Endothelial cell of umbilical vein (primary cell): ENCODE measurements around the gene JAKMIP1. TPM values are rescaled to one million over a fixed set of nuclear protein-coding genes. Genes with fewer than 3 reads are reported as not detected.

ENCODE experiments used
- BruUV-seq: library from RNA; stranded (reverse); fragments of 400-500 nt; replicated peaks from 2 replicates; lab custom pipeline; 2021; lab: Mats Ljungman, UMichigan
- CTCF ChIA-PET: fragments of 300-600, 350-600 bp; sonication (Branson Sonifier 250); formaldehyde crosslinking; loops from one replicate; lab custom pipeline; 2021; ENCODE audit warnings: antibody characterized with exemption, inconsistent platforms; lab: Charles Lee
- POLR2A ChIA-PET: fragments of 300-600, 350-600 bp; sonication (Branson Sonifier 250); formaldehyde crosslinking; loops from one replicate; lab custom pipeline; 2021; ENCODE audit warnings: antibody characterized with exemption, inconsistent platforms; lab: Charles Lee
- DNase-seq: peaks from one replicate; pipeline ENCODE4 v3.0.0-alpha.2; 2011; ENCODE audit warnings: low read depth, low spot score
- FAIRE-seq: peaks from 2 replicates; lab custom pipeline; 2011; peaks lifted over from hg19 to GRCh38; lab: Jason Lieb, UNC
- H2AFZ ChIP-seq: 2 replicates; pipeline ENCODE4 v1.6.0; 2012; ENCODE audit warnings: low read depth, low read length, control low read depth, inconsistent platforms
- H3K27ac ChIP-seq: 2 replicates; pipeline ENCODE4 v1.5.1; 2011; ENCODE audit warnings: low read depth, mild to moderate bottlenecking, control low read depth, low read length, moderate library complexity; ENCODE audit not compliant: insufficient read depth
- H3K27me3 ChIP-seq, 2 experiments: 2 replicates each; pipeline versions ENCODE4 v1.6.0 to v1.6.1; 2011; ENCODE audit warnings: low read length in 2 of 2, mixed read lengths in 1 of 2; ENCODE audit not compliant: control insufficient read depth in 2 of 2, insufficient read depth in 2 of 2
- H3K36me3 ChIP-seq, 2 experiments: 2 replicates in 1 of 2; 3 replicates in 1 of 2; pipeline ENCODE4 v1.5.1; 2011; ENCODE audit warnings: low read length in 2 of 2, mild to moderate bottlenecking in 1 of 2, moderate library complexity in 1 of 2; ENCODE audit not compliant: control insufficient read depth in 2 of 2, insufficient read depth in 2 of 2; ENCODE audit errors: extremely low read depth in 1 of 2
- H3K4me1 ChIP-seq: 3 replicates; pipeline ENCODE4 v1.5.1; 2011; ENCODE audit warnings: mild to moderate bottlenecking, low read length; ENCODE audit not compliant: control insufficient read depth, insufficient read depth; ENCODE audit errors: extremely low read depth
- H3K4me2 ChIP-seq: 2 replicates; pipeline ENCODE4 v1.6.1; 2011; ENCODE audit warnings: low read length, control low read depth, mixed read lengths; ENCODE audit not compliant: insufficient read depth
- H3K4me3 ChIP-seq, 3 experiments: fragments of 200-600 bp in 1 of 3; sonication (generic), shearing (Covaris generic) in 1 of 3; replicated peaks in 1 of 3; 2 replicates each; pipeline ENCODE4 v1.5.1; 2011 to 2016; ENCODE audit warnings: control low read depth in 3 of 3, low read length in 3 of 3, mild to moderate bottlenecking in 2 of 3, inconsistent platforms in 1 of 3, low read depth in 1 of 3, moderate library complexity in 1 of 3; ENCODE audit not compliant: insufficient read depth in 1 of 3
- H3K79me2 ChIP-seq: 2 replicates; pipeline ENCODE4 v1.6.0; 2012; ENCODE audit warnings: low read length, inconsistent platforms; ENCODE audit not compliant: control insufficient read depth, insufficient read depth
- H3K9ac ChIP-seq: replicated peaks from 2 replicates; pipeline ENCODE3; 2011; ENCODE audit warnings: low read length, control low read depth; ENCODE audit not compliant: insufficient read depth; ENCODE audit errors: extremely low read depth
- H3K9me1 ChIP-seq: replicated peaks from 3 replicates; pipeline ENCODE4 v1.6.0; 2011; ENCODE audit warnings: mild to moderate bottlenecking, low read length; ENCODE audit not compliant: control insufficient read depth, insufficient read depth; ENCODE audit errors: extremely low read depth
- H3K9me3 ChIP-seq: replicated peaks from 2 replicates; pipeline ENCODE4 v1.5.1; 2012; ENCODE audit warnings: low read length, inconsistent platforms; ENCODE audit not compliant: control insufficient read depth, insufficient read depth
- H4K20me1 ChIP-seq: replicated peaks from 2 replicates; pipeline ENCODE3; 2011; ENCODE audit warnings: mild to moderate bottlenecking, low read length; ENCODE audit not compliant: control insufficient read depth, insufficient read depth; ENCODE audit errors: extremely low read depth
- EZH2 ChIP-seq: IDR thresholded peaks from 2 replicates; pipeline ENCODE4 v1.6.1; 2012; ENCODE audit warnings: borderline replicate concordance, low read depth, mild to moderate bottlenecking, moderate library complexity, low read length, inconsistent platforms; ENCODE audit not compliant: severe bottlenecking
- FOS ChIP-seq: IDR thresholded peaks from 2 replicates; pipeline ENCODE4 v1.6.1; 2011; ENCODE audit warnings: mild to moderate bottlenecking, low read length, moderate library complexity, borderline replicate concordance; ENCODE audit not compliant: insufficient read depth
- GATA2 ChIP-seq: IDR thresholded peaks from 2 replicates; pipeline ENCODE4 v1.7.0; 2011; ENCODE audit warnings: low read depth, mild to moderate bottlenecking, moderate library complexity, mixed read lengths, low read length; ENCODE audit not compliant: insufficient read length, insufficient read depth
- JUN ChIP-seq: IDR thresholded peaks from 2 replicates; pipeline ENCODE4 v1.6.1; 2011; ENCODE audit warnings: borderline replicate concordance, low read depth; ENCODE audit not compliant: insufficient read length, insufficient read depth
- MYC ChIP-seq: IDR thresholded peaks from one replicate; pipeline ENCODE4 v1.6.1; 2011; ENCODE audit warnings: mild to moderate bottlenecking, low read depth, low read length
- POLR2A ChIP-seq: IDR thresholded peaks from 2 replicates; pipeline ENCODE4 v1.6.1; 2012; ENCODE audit warnings: low read depth, mild to moderate bottlenecking, control low read depth, low read length
- POLR2AphosphoS5 ChIP-seq: IDR thresholded peaks from 2 replicates; pipeline ENCODE4 v1.6.1; 2012; ENCODE audit warnings: low read depth, mild to moderate bottlenecking, control low read depth, low read length, moderate library complexity; ENCODE audit not compliant: insufficient read depth
- dilution Hi-C: fragments of 300-500 bp; cut with MboI; formaldehyde crosslinking; loops from one replicate; pipeline ENCODE4 v1.15.0; 2019; ENCODE audit warnings: low sequenced_read_pairs; ENCODE audit not compliant: extremely low pct_ligation_motif_present
- intact Hi-C: fragments of 100-400 bp; cut with micrococcal nuclease; formaldehyde crosslinking; loops from one replicate; pipeline ENCODE4 v1.10.0; 2022
- polyA plus RNA-seq, 4 experiments: library from polyadenylated mRNA; depleted of rRNA in 3 of 4; stranded (reverse) in 3 of 4; unstranded in 1 of 4; fragments of >200 nt; gene quantifications; 2 replicates each; pipeline versions ENCODE4 v1.2.1 to v1.2.3, GENCODE V29; 2011 to 2012; ENCODE audit warnings: missing spikeins in 1 of 4
- total RNA-seq: library from RNA; stranded (reverse); gene quantifications from 2 replicates; pipeline ENCODE4 v1.2.3, GENCODE V29; 2021
- TF ChIP-seq, protein P1 (sequence below): IDR thresholded peaks from 2 replicates; pipeline ENCODE4 v1.6.1; 2011; ENCODE audit not compliant: insufficient read depth, insufficient read length
- TF ChIP-seq, protein P2 (sequence below), 2 donors: IDR thresholded peaks; 1 replicate in 1 of 2; 2 replicates in 1 of 2; pipeline ENCODE4 v1.5.1; 2011; ENCODE audit warnings: low read length in 2 of 2, mild to moderate bottlenecking in 2 of 2, moderate library complexity in 2 of 2, control low read depth in 1 of 2, inconsistent platforms in 1 of 2, low read depth in 1 of 2; ENCODE audit not compliant: insufficient read depth in 1 of 2; ENCODE audit errors: extremely low read depth in 1 of 2

JAKMIP1 gene
- total and polyA plus RNA-seq, 2 donors (not counting 3 experiments of a cell fraction or from before 2014, with no cell fraction given), result not detected

DNA sequence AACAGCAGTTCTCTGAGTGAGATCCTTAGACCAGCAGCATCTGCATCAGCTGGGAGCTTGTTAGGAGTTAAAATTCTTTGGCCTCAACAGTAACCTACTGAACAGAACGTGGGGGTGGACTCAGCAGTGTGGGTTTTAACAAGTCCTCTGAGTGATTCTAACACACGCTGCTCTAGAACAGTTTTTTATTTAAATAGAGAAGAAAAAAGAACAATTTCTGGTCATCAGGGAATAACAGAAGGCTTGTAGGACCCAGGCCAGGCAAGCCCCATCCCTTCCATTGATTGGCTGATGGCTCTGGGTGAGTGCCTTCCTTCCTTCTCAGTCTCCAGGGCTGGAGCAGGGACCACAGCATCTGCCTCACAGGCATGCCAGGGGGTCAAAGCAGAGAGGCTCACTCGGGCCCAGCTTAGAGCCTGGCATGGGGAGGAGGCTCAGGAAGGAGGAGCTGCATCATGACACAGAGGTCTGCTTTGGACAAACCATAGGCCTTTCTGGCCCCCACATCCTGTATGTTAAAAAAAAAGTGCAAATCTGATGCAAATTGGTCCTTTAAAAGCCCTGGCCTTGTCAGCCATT is 56.7 kb downstream of the JAKMIP1 start:
- ChIA-PET POLR2A (no interaction called here), CTCF (no interaction called here)
- Histone ChIP-seq H3K4me1 (no peaks in the 10 kb centered on the region), H3K27me3 (no peaks in the 10 kb centered on the region), H3K79me2 (no peaks in the 10 kb centered on the region), H3K36me3 (no peaks in the 10 kb centered on the region), H4K20me1 (no peaks in the 10 kb centered on the region), H3K27ac (no peak overlapping the region), H3K9me3 (no peaks in the 10 kb centered on the region), H3K4me3 (no peak overlapping the region), H2AFZ (no peak overlapping the region), H3K9me1 (no peaks in the 10 kb centered on the region), H3K4me2 (no peak overlapping the region), H3K9ac (no peak overlapping the region)
- dilution Hi-C loops, result no loop called here
- TF ChIP-seq GATA2 (no peak), FOS (no peak), JUN (no peak), EZH2 (no peak), MYC (no peak)
- TF ChIP-seq, protein P1, sequence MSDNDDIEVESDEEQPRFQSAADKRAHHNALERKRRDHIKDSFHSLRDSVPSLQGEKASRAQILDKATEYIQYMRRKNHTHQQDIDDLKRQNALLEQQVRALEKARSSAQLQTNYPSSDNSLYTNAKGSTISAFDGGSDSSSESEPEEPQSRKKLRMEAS, result no peak
- FAIRE-seq (no peak), DNase-seq (no peak)
- intact Hi-C loops, result no loop called here
- no TSS peak for BruUV-seq

DNA sequence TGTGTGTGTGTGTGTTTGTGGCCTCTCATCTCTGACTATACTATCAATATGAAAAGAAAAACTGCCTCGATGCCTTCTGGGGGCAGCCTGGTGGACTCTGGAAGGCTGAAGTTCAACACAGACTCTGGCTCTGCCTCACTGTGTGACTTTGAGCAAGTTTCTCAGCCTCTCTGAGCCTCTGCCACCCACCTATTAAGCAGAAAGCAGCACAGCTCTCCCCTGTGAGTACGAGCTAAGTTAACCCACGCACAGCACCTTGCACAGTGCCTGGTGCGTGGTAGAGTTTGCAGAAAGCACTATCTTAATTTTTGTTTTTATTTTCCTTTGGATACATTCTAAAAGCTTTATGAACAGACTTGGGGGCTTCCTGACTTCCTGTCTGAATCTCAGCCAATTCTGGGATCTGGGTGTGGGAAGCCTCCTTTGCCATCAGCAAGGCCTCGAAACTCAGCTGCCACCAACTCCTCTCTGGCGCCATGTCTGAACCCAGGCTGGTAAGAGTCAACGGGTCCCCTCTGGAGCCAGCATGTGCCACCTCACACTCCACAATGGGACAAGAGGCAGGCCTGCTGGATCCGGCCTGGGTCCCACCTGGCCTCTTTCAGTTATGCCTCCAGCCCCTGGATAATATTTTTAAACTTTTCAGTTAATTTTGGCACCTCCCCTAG is 57.3 kb downstream of the JAKMIP1 start:
- no peaks in the 10 kb centered on the region for H4K20me1 ChIP-seq

More for the DNA sequence above, 57.3 kb downstream of the JAKMIP1 start:
- Histone ChIP-seq H2AFZ (no peak overlapping the region), H3K36me3 (no peaks in the 10 kb centered on the region), H3K9me3 (no peaks in the 10 kb centered on the region), H3K4me3 (no peak overlapping the region), H3K9ac (no peak overlapping the region), H3K4me1 (no peaks in the 10 kb centered on the region), H3K79me2 (no peaks in the 10 kb centered on the region), H3K27ac (no peak overlapping the region), H3K27me3 (no peaks in the 10 kb centered on the region), H3K4me2 (no peak overlapping the region), H3K9me1 (no peaks in the 10 kb centered on the region)
- dilution Hi-C loops (no loop called here), intact Hi-C loops (no loop called here)
- ChIA-PET POLR2A (no interaction called here), CTCF (no interaction called here)
- no peak for DNase-seq
- no TSS peak for BruUV-seq
- TF ChIP-seq, protein P2, sequence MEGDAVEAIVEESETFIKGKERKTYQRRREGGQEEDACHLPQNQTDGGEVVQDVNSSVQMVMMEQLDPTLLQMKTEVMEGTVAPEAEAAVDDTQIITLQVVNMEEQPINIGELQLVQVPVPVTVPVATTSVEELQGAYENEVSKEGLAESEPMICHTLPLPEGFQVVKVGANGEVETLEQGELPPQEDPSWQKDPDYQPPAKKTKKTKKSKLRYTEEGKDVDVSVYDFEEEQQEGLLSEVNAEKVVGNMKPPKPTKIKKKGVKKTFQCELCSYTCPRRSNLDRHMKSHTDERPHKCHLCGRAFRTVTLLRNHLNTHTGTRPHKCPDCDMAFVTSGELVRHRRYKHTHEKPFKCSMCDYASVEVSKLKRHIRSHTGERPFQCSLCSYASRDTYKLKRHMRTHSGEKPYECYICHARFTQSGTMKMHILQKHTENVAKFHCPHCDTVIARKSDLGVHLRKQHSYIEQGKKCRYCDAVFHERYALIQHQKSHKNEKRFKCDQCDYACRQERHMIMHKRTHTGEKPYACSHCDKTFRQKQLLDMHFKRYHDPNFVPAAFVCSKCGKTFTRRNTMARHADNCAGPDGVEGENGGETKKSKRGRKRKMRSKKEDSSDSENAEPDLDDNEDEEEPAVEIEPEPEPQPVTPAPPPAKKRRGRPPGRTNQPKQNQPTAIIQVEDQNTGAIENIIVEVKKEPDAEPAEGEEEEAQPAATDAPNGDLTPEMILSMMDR (IDR thresholded peaks at IDR 0.05; ENCODE audit: extremely low read depth in 1 of 2, insufficient read depth in 1 of 2, low read depth in 1 of 2, low read length in 2 of 2), result no peak
- TF ChIP-seq POLR2AphosphoS5 (no peak), POLR2A (no peak), FOS (no peak), GATA2 (no peak), EZH2 (no peak), JUN (no peak), MYC (no peak)
- TF ChIP-seq, protein P1, result no peak
- FAIRE-seq, result no peak
